K562 (cell line): ENCODE results near the gene BDH1. TPM values are rescaled to one million over a fixed set of nuclear protein-coding genes. Genes with fewer than 3 reads are reported as not detected.
A peak's percentile ranks its signal among the peaks of the same experiment; 100 is the strongest.

Experiments used
- ATF3 ChIP-seq, 2 experiments: fragments of 450-650 bp in 1 of 2; sonication (generic) in 1 of 2; formaldehyde crosslinking in 1 of 2; IDR thresholded peaks in 1 of 2; conservative IDR thresholded peaks in 1 of 2; 2 replicates each; pipeline versions ENCODE4 v1.6.1 to v1.8.1; 2016 to 2023; ENCODE audit warnings: mild to moderate bottlenecking in 2 of 2, moderate library complexity in 2 of 2, inconsistent platforms in 1 of 2, missing genetic modification reagents in 1 of 2
- BCL6 ChIP-seq: fragments of 250-450 bp; sonication (Bioruptor Pico); IDR thresholded peaks from 2 replicates; pipeline ENCODE4 v1.4.0; 2020
- BCLAF1 ChIP-seq, 2 experiments: fragments of 450-650 bp in 1 of 2; IDR thresholded peaks; 2 replicates each; pipeline ENCODE4 v1.6.1; 2011 to 2017; ENCODE audit warnings: low read depth in 2 of 2, antibody characterized with exemption in 1 of 2, borderline replicate concordance in 1 of 2, low read length in 1 of 2, mild to moderate bottlenecking in 1 of 2, mixed read lengths in 1 of 2; ENCODE audit not compliant: control insufficient read depth in 1 of 2
- FOS ChIP-seq: IDR thresholded peaks from 3 replicates; pipeline ENCODE4 v1.6.1; 2011; ENCODE audit not compliant: insufficient read length; ENCODE audit errors: extremely low read depth
- FOXK2 ChIP-seq, 2 experiments: fragments of 450-650 bp; IDR thresholded peaks in 1 of 2; conservative IDR thresholded peaks in 1 of 2; 2 replicates each; pipeline ENCODE4 v1.6.1; 2016; ENCODE audit warnings: low read depth in 2 of 2, mild to moderate bottlenecking in 1 of 2
- HMBOX1 ChIP-seq: sonication (generic); IDR thresholded peaks from 2 replicates; pipeline ENCODE4 v1.6.1; 2016
- HNRNPUL1 ChIP-seq: fragments of 200-400 bp; formaldehyde crosslinking; IDR thresholded peaks from 2 replicates; pipeline ENCODE4 v1.6.1; 2017; ENCODE audit warnings: low read length
- LEF1 ChIP-seq: fragments of 450-650 bp; IDR thresholded peaks from 2 replicates; pipeline ENCODE4 v1.6.1; 2016; ENCODE audit warnings: mild to moderate bottlenecking
- MEIS2 ChIP-seq: fragments of 450-650 bp; IDR thresholded peaks from 2 replicates; pipeline ENCODE4 v1.6.1; 2014; ENCODE audit warnings: mild to moderate bottlenecking; ENCODE audit not compliant: partially characterized antibody
- MTA3 ChIP-seq: fragments of 450-650 bp; formaldehyde crosslinking; IDR thresholded peaks from 2 replicates; pipeline ENCODE4 v1.6.1; 2017; ENCODE audit warnings: mild to moderate bottlenecking, borderline replicate concordance
- SMAD1 ChIP-seq: fragments of 150-350 bp; IDR thresholded peaks from 2 replicates; pipeline ENCODE4 v1.6.1; 2014; ENCODE audit warnings: low read length, low read depth; ENCODE audit not compliant: partially characterized antibody
- SNIP1 ChIP-seq: fragments of 450-650 bp; IDR thresholded peaks from 2 replicates; pipeline ENCODE4 v1.7.1; 2017; ENCODE audit warnings: low read depth, mild to moderate bottlenecking
- ZBTB1 ChIP-seq: sonication (generic); formaldehyde crosslinking; IDR thresholded peaks from 2 replicates; pipeline ENCODE4 v1.8.1; 2023; ENCODE audit warnings: missing genetic modification reagents, low read depth, mild to moderate bottlenecking, borderline replicate concordance
- ZNF407 ChIP-seq: fragments of 450-650 bp; IDR thresholded peaks from 2 replicates; pipeline ENCODE4 v1.6.1; 2016; ENCODE audit warnings: low read depth
- ZNF586 ChIP-seq: fragments of 450-650 bp; formaldehyde crosslinking; conservative IDR thresholded peaks from 2 replicates; pipeline ENCODE4 v1.4.0; 2020; ENCODE audit warnings: mild to moderate bottlenecking, moderate library complexity
- polyA plus RNA-seq, 8 experiments: library from polyadenylated mRNA; depleted of rRNA in 4 of 8; stranded (reverse) in 5 of 8; unstranded in 3 of 8; fragments of >200 nt; fragmentation: Nextera tagmentation in 2 of 8; fragmentation: Illumina TruSeq in 1 of 8; extraction: Ambion mirVana in 2 of 8; extraction: Trizol in 1 of 8; gene quantifications; 2 replicates each; pipeline versions ENCODE4 v1.2.1 to v1.2.3, GENCODE V29; 2011 to 2014; ENCODE audit warnings: inconsistent platforms in 1 of 8, missing spikeins in 1 of 8
- total RNA-seq, 7 experiments: library from RNA; depleted of rRNA in 6 of 7; stranded (reverse); fragments of >200 nt in 6 of 7; fragmentation: Illumina TruSeq in 2 of 7; extraction: Trizol in 2 of 7; gene quantifications; 2 replicates each; pipeline versions ENCODE4 v1.2.1 to v1.2.3, GENCODE V29; 2011 to 2021; ENCODE audit warnings: low replicate concordance in 1 of 7

BDH1 gene
- total and polyA plus RNA-seq, 9 of the 15 experiments (the other 6 are each of a cell fraction or from before 2014, with no cell fraction given) = 0.07 to 0.89 (median 0.12) TPM; not detected in 3

DNA sequence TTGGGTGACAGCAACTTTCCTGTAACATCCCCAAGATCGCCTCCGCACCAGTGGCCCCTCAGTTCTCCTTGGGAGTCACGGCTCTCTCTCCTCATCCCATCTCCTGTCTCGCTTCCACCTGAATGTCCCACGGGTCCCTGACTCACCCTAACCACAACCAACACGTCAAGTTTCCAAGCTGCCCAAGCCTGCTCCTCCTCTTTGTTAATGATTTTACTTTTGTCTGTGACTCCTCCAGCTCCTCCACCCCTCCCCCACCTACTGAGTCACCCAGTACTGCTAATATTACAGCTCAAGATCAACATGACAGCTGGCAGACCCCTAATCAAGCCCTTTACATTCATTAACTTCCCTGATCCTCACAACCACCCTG, 39.3 kb downstream of the BDH1 start (continued):
- TF ChIP-seq ATF3 (IDR thresholded peaks at IDR 0.05) (peak; percentile 94), ATF3 (CRISPR knock-in tag; conservative IDR thresholded peaks at IDR 0.05) (no peak; the same call in 1 of the 2 replicates), MTA3 (0 out of 2 replicates have a peak, but pooled peaks have one; percentile 32), MEIS2 (peak; percentile 6), SMAD1 (no peak), FOS (peak; percentile 6), HMBOX1 (peak; percentile 51; the same call in 1 of the 2 replicates), ZBTB1 (CRISPR knock-in tag) (no peak), ZNF407 (no peak), SNIP1 (no peak), BCL6 (CRISPR knock-in tag) (no peak), BCLAF1 (IDR thresholded peaks at IDR 0.05; ENCODE audit: borderline replicate concordance in 1 of 2, control insufficient read depth in 1 of 2, low read depth in 2 of 2, low read length in 1 of 2) (no peak), HNRNPUL1 (no peak), LEF1 (peak; percentile 87), ZNF586 (CRISPR knock-in tag) (no peak), FOXK2 (conservative IDR thresholded peaks at IDR 0.05 in 1 of 2, IDR thresholded peaks at IDR 0.05 in 1 of 2; ENCODE audit: low read depth in 2 of 2) (peak in 1 of 2 experiments; percentile 52; a peak in 2 of 4 replicates)
